Osteocyte (in vitro differentiated cells): ENCODE results near the gene LRGUK. TPM values are rescaled to one million over a fixed set of nuclear protein-coding genes. Genes with fewer than 3 reads are reported as not detected.

Source experiments
- DNase-seq: peaks from one replicate; pipeline ENCODE4 v3.0.0; 2021; ENCODE audit warnings: mixed read lengths; ENCODE audit not compliant: unreplicated experiment; ENCODE audit errors: extremely low spot score
- H3K27ac Mint-ChIP-seq: one replicate; pipeline ENCODE4 v1.8.0; 2021; ENCODE audit warnings: mild to moderate bottlenecking, mixed read lengths; ENCODE audit not compliant: unreplicated experiment
- H3K27me3 Mint-ChIP-seq: one replicate; pipeline ENCODE4 v1.8.0; 2021; ENCODE audit warnings: mixed read lengths; ENCODE audit not compliant: unreplicated experiment
- H3K36me3 Mint-ChIP-seq: one replicate; pipeline ENCODE4 v1.8.0; 2021; ENCODE audit warnings: mixed read lengths; ENCODE audit not compliant: unreplicated experiment
- H3K4me1 Mint-ChIP-seq: one replicate; pipeline ENCODE4 v1.8.0; 2021; ENCODE audit warnings: mixed read lengths; ENCODE audit not compliant: unreplicated experiment
- H3K4me3 Mint-ChIP-seq: one replicate; pipeline ENCODE4 v1.8.0; 2021; ENCODE audit warnings: mild to moderate bottlenecking, moderate library complexity, mixed read lengths; ENCODE audit not compliant: unreplicated experiment
- H3K9me3 Mint-ChIP-seq: one replicate; pipeline ENCODE4 v1.8.0; 2021; ENCODE audit warnings: mixed read lengths; ENCODE audit not compliant: unreplicated experiment
- CTCF ChIP-seq: fragments of 200-600 bp; sonication (generic); IDR thresholded peaks from 2 replicates; pipeline ENCODE4 v1.5.0; 2021; ENCODE audit warnings: antibody characterized with exemption, mild to moderate bottlenecking, moderate library complexity
- total RNA-seq: library from RNA; stranded (reverse); gene quantifications from 2 replicates; pipeline ENCODE4 v1.2.1, GENCODE V29; 2021

LRGUK gene
- total RNA-seq, 1 donor from 2014 or later = 0.30 TPM

- Mint-ChIP-seq H3K4me3 (no peak overlapping the region), H3K4me1 (peaks cover 9% of the 10 kb centered on the region), H3K36me3 (no peaks in the 10 kb centered on the region), H3K27me3 (peaks cover 14% of the 10 kb centered on the region), H3K27ac (no peak overlapping the region), H3K9me3 (no peaks in the 10 kb centered on the region)
- no peak for TF ChIP-seq CTCF
- DNase-seq = no peak
These were observed 47.7 kb downstream of the LRGUK start for GRCh38 chr7:134174795-134175261.

- Mint-ChIP-seq H3K36me3 (no peaks in the 10 kb centered on the region), H3K27me3 (peaks cover 14% of the 10 kb centered on the region), H3K9me3 (no peaks in the 10 kb centered on the region), H3K27ac (no peak overlapping the region), H3K4me3 (no peak overlapping the region), H3K4me1 (peaks cover 9% of the 10 kb centered on the region)
- DNase-seq = no peak
- TF ChIP-seq CTCF = no peak
These were observed 48.3 kb downstream of the LRGUK start for GRCh38 chr7:134175334-134176036.

GRCh38 chr7:134176037-134176350 lies 48.9 kb downstream of the LRGUK start:
- no peaks in the 10 kb centered on the region for H3K9me3 Mint-ChIP-seq
- no peak for TF ChIP-seq CTCF
- H3K4me1 Mint-ChIP-seq = peaks cover 9% of the 10 kb centered on the region
- no peak overlapping the region for H3K4me3 Mint-ChIP-seq
- no peaks in the 10 kb centered on the region for H3K36me3 Mint-ChIP-seq
- peaks cover 11% of the 10 kb centered on the region for H3K27me3 Mint-ChIP-seq
- no peak for DNase-seq
- H3K27ac Mint-ChIP-seq = no peak overlapping the region

GRCh38 chr7:134179036-134180011 lies 52.2 kb downstream of the LRGUK start:
- Mint-ChIP-seq H3K4me1 (peaks cover 9% of the 10 kb centered on the region), H3K4me3 (no peak overlapping the region), H3K27me3 (peaks cover 1% of the 10 kb centered on the region), H3K27ac (no peak overlapping the region), H3K9me3 (no peaks in the 10 kb centered on the region), H3K36me3 (no peaks in the 10 kb centered on the region)
- no peak for DNase-seq
- no peak for TF ChIP-seq CTCF

- no peak for DNase-seq
- no peaks in the 10 kb centered on the region for H3K27me3 Mint-ChIP-seq
- no peak overlapping the region for H3K27ac Mint-ChIP-seq
- peaks cover 2% of the 10 kb centered on the region for H3K4me1 Mint-ChIP-seq
- no peaks in the 10 kb centered on the region for H3K9me3 Mint-ChIP-seq
- TF ChIP-seq CTCF = no peak
- no peak overlapping the region for H3K4me3 Mint-ChIP-seq
- no peaks in the 10 kb centered on the region for H3K36me3 Mint-ChIP-seq
These were observed 53.2 kb downstream of the LRGUK start for GRCh38 chr7:134180376-134180775.
